GM10248 (cell line): ENCODE data around the gene CXorf58.

Source experiments
- CTCF ChIA-PET: fragments of 300-600 bp; sonication (Branson Sonifier 250); formaldehyde crosslinking; extraction: SDS; loops from one replicate; lab custom pipeline; 2021; ENCODE audit warnings: antibody characterized with exemption; lab: Yijun Ruan, JAX
- POLR2A ChIA-PET: fragments of 350-650 bp; sonication (Branson Sonifier 250); formaldehyde crosslinking; extraction: SDS; loops from one replicate; lab custom pipeline; 2020; ENCODE audit warnings: antibody characterized with exemption; lab: Yijun Ruan, JAX
- DNase-seq: peaks from one replicate; pipeline ENCODE4 v3.0.0; 2012; ENCODE audit errors: extremely low spot score
- TF ChIP-seq, protein P1 (sequence below): IDR thresholded peaks from 2 replicates; pipeline ENCODE4 v1.5.1; 2012; ENCODE audit warnings: mild to moderate bottlenecking, low read depth; ENCODE audit errors: extremely low read depth, missing control alignments, control extremely low read depth

The CXorf58 gene

DNA sequence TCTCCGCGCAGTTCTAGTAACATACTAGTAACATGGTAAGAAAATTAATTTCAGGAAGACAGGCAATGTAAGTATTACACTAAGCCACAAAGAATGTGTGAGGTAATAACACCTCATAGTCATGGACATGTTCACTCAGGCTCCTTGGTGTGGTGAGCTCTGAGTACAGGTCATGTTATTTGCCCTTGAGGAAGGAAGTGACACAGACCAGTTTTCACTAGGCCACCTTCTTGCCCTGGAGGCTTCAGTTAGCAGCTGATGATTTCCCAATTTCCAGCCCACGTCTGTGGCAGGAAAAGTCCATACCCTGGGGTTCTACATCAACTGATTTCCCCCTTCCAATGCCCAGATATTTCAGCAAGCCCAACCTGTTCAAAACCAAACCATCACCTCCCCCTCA is 6.7 kb upstream of the CXorf58 start:
- TF ChIP-seq, protein P1, sequence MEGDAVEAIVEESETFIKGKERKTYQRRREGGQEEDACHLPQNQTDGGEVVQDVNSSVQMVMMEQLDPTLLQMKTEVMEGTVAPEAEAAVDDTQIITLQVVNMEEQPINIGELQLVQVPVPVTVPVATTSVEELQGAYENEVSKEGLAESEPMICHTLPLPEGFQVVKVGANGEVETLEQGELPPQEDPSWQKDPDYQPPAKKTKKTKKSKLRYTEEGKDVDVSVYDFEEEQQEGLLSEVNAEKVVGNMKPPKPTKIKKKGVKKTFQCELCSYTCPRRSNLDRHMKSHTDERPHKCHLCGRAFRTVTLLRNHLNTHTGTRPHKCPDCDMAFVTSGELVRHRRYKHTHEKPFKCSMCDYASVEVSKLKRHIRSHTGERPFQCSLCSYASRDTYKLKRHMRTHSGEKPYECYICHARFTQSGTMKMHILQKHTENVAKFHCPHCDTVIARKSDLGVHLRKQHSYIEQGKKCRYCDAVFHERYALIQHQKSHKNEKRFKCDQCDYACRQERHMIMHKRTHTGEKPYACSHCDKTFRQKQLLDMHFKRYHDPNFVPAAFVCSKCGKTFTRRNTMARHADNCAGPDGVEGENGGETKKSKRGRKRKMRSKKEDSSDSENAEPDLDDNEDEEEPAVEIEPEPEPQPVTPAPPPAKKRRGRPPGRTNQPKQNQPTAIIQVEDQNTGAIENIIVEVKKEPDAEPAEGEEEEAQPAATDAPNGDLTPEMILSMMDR = no peak
- CTCF ChIA-PET = interaction anchor here (0.8 to 3.4 kb wide), 27 partner anchors 10 to 1765 kb away, joined by 3 to 64 read pairs (median 6); partner anchors contain the start of genes EIF2S3, PRDX4 and SAT1
- POLR2A ChIA-PET = interaction anchor here (0.6 to 2.4 kb wide), 2 partner anchors 117 to 180 kb away, joined by 3 to 28 read pairs; partner anchors contain the start of gene SAT1
- no peak for DNase-seq

DNA sequence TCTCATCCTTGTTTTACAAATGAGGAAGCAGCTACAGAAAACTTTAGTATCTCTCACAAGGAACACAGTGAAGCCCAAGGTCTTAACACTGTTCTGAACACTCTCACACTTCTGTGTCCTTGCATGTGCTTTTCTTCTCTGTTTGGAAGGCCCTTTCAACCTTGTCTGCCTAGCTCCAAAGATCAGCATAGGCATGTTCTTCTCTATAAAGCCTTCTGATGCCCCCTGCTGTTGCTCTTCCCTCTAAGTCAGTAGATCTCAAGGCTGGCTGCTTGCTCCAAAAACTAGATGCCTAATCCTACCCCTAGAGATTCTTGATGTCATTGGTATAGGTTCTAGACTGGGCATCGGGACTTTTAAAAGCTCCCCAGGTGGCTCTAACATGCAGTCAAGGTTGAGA is 6.0 kb upstream of the CXorf58 start:
- DNase-seq = peak; percentile 52
- ChIA-PET POLR2A (interaction anchor here (0.5 to 2.4 kb wide), 2 partner anchors 103 to 118 kb away, joined by 3 to 28 read pairs; partner anchors contain the start of gene SAT1), CTCF (interaction anchor here (0.6 to 3.4 kb wide), 61 partner anchors 10 to 1917 kb away, joined by 3 to 64 read pairs (median 5); partner anchors contain the start of genes ACOT9, EIF2S3, PRDX4 and SAT1)
- TF ChIP-seq, protein P1 = peak; percentile 55

DNA sequence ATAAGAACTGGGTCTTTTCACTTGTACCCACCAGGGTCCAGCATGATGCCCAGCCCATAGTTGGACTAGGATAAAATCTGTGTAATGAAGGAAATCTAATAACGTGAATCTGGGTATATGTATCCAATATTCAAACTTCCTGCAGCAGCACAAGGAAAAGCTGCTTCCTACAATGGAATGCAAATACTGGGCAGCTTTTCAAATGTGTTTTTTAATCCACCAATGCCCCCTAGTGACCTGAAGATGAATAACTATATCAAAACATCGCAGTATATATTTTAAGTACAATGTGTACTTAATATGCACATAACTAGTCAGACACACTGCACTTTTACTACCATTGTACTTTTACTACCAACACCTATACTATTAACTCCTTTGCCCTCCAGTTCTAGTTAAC is 5.4 kb upstream of the CXorf58 start:
- ChIA-PET POLR2A (interaction anchor here (2.4 kb wide), 1 partner anchor 119 kb away, joined by 28 read pairs; the partner anchor contains the start of gene SAT1), CTCF (interaction anchor here (0.6 to 3.4 kb wide), 55 partner anchors 10 to 1917 kb away, joined by 3 to 64 read pairs (median 5); partner anchors contain the start of genes ACOT9, EIF2S3, PRDX4 and SAT1)
- TF ChIP-seq, protein P1 = peak; percentile 40
- DNase-seq = peak; percentile 28

DNA sequence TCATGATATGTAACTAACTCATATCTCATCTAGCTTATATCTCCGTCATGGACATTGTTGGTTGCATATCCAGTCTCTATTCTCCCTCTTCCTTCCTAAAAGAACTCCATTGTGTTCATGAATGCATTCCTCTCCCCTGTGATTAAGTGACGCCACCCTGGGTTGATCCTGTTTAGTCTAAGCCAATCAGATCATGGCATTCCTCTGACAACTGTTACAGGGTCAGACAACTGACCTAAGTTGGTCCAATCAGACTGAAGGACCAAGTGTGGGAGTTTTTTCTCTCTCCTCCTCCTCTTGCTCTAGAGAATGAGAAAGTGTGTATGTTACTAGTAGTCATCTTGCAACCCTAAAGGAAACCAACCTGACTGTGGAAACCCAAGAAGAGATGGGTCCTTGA is 3.7 kb upstream of the CXorf58 start:
- TF ChIP-seq, protein P1 = no peak
- ChIA-PET POLR2A (no interaction called here), CTCF (interaction anchor here (1.2 kb wide), 1 partner anchor 210 kb away, joined by 3 read pairs; no protein-coding TSS in a partner anchor)
- DNase-seq = no peak

DNA sequence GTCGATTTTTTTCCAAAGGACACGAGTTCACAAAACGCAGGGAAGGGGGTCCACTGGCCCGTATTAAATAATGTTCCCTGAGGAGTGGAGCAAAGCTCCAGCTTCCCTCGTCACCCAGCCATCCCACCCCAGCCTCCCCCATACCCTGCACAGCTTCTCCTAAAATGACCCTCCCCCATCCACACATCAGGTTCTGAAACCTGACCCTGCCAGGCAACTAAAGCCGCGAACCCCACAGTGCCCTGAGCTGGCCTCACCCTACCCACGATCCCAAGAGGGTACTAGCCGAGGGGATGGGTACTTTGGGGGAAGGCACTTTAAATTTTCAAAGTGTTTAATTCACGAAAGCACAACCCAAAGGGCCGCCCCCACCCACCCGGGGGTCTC is 702 bp upstream of the CXorf58 start:
- ChIA-PET CTCF (interaction anchor here (1.0 to 4.6 kb wide), 11 partner anchors 31 to 213 kb away, joined by 3 to 23 read pairs (median 4); partner anchors contain the start of genes EIF2S3 and SAT1), POLR2A (interaction anchor here (1.5 kb wide), 1 partner anchor 119 kb away, joined by 3 read pairs; no protein-coding TSS in a partner anchor)
- TF ChIP-seq, protein P1 = no peak
- DNase-seq = no peak

DNA sequence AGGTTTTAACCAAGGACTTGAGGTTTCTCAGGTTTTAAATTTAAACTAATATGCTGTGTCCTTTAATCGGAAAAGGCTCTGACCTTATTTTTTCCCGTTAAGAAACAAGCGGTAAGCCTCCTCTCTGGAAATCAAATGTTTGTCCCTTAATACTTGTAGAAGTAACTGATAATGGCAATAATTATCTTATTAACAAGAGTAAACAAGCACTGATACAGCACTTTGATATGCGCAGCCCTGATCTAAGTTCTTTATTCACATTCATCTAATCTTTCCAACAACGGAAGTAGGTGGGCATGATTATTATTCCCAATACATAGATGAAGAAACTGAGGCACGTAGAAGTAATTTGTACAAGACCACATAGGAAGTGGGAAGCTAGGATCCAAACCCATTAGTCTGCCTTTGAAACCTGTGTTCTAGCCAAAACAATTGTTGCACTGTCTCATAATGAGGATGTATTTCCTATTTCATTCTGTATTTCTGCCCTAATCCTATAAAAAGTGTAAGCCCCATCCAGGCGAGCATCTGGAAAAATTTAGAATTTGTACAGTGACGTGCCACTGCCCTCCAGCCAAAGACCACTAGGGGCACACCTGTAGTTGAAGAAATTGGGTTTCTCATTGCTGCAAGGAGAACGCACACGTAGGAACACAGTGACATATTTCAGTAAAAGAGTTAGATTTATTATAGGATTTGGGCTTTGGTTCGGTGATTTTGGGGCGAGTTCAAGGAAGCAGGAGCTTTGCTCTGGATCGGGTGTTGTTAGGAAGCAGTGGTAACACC is 606 bp downstream of the CXorf58 start:
- POLR2A ChIA-PET = interaction anchor here (1.5 kb wide), 1 partner anchor 117 kb away, joined by 3 read pairs; no protein-coding TSS in a partner anchor
- CTCF ChIA-PET = interaction anchor here (0.7 to 4.6 kb wide), 22 partner anchors 8 to 334 kb away, joined by 3 to 23 read pairs (median 4); partner anchors contain the start of genes ACOT9, EIF2S3, KLHL15 and SAT1
- no peak for DNase-seq
- TF ChIP-seq, protein P1 = no peak
